GM21367 (cell line): ENCODE measurements around the gene NAALADL2.

Source experiments
- ATAC-seq: cut with Tn5 transposase; IDR thresholded peaks from one replicate; pipeline ENCODE4 v1.9.1; 2021; ENCODE audit not compliant: unreplicated experiment

NAALADL2 gene

GRCh38 chr3:174859114-174859735, at the start of gene NAALADL2:
NAALADL2 (plus strand) TSS chr3:174859334.
- no peak for ATAC-seq

- no peak for ATAC-seq
Measured at GRCh38 chr3:174810254-174810653, 48.9 kb upstream of the NAALADL2 start.

- no peak for ATAC-seq
Measured at GRCh38 chr3:174812172-174812862, 46.8 kb upstream of the NAALADL2 start.

- no peak for ATAC-seq
Measured at GRCh38 chr3:174815750-174816149, 43.4 kb upstream of the NAALADL2 start.

GRCh38 chr3:174820885-174821284, 38.2 kb upstream of the NAALADL2 start:
- ATAC-seq, result no peak

GRCh38 chr3:174821477-174821876, 37.7 kb upstream of the NAALADL2 start:
- ATAC-seq, result no peak

- no peak for ATAC-seq
Measured at GRCh38 chr3:174822320-174822719, 36.8 kb upstream of the NAALADL2 start.

- no peak for ATAC-seq
Measured at GRCh38 chr3:174826069-174826468, 33.1 kb upstream of the NAALADL2 start.

- no peak for ATAC-seq
Measured at GRCh38 chr3:174844746-174845145, 14.4 kb upstream of the NAALADL2 start.

GRCh38 chr3:174846055-174846454, 13.1 kb upstream of the NAALADL2 start:
- ATAC-seq, result no peak

GRCh38 chr3:174854987-174855386, 4.1 kb upstream of the NAALADL2 start:
- ATAC-seq, result no peak

- no peak for ATAC-seq
Measured at GRCh38 chr3:174857301-174857700, 1.8 kb upstream of the NAALADL2 start.

GRCh38 chr3:174858353-174858752, 781 bp upstream of the NAALADL2 start:
- ATAC-seq, result no peak

- ATAC-seq, result no peak
Measured at GRCh38 chr3:174859756-174860155, 622 bp downstream of the NAALADL2 start.

GRCh38 chr3:174862101-174862500, 3.0 kb downstream of the NAALADL2 start:
- ATAC-seq, result no peak

- ATAC-seq, result no peak
Measured at GRCh38 chr3:174862666-174863065, 3.5 kb downstream of the NAALADL2 start.

GRCh38 chr3:174863488-174863887, 4.4 kb downstream of the NAALADL2 start:
- ATAC-seq, result no peak

- ATAC-seq, result no peak
Measured at GRCh38 chr3:174869448-174869847, 10.3 kb downstream of the NAALADL2 start.

- no peak for ATAC-seq
Measured at GRCh38 chr3:174873832-174874657, 14.9 kb downstream of the NAALADL2 start.

- ATAC-seq, result no peak
Measured at GRCh38 chr3:174882789-174883188, 23.7 kb downstream of the NAALADL2 start.

GRCh38 chr3:174883881-174884675, 24.9 kb downstream of the NAALADL2 start:
- ATAC-seq, result no peak
